ENCODE results near the gene CYP19A1.

Gene CYP19A1

DNA sequence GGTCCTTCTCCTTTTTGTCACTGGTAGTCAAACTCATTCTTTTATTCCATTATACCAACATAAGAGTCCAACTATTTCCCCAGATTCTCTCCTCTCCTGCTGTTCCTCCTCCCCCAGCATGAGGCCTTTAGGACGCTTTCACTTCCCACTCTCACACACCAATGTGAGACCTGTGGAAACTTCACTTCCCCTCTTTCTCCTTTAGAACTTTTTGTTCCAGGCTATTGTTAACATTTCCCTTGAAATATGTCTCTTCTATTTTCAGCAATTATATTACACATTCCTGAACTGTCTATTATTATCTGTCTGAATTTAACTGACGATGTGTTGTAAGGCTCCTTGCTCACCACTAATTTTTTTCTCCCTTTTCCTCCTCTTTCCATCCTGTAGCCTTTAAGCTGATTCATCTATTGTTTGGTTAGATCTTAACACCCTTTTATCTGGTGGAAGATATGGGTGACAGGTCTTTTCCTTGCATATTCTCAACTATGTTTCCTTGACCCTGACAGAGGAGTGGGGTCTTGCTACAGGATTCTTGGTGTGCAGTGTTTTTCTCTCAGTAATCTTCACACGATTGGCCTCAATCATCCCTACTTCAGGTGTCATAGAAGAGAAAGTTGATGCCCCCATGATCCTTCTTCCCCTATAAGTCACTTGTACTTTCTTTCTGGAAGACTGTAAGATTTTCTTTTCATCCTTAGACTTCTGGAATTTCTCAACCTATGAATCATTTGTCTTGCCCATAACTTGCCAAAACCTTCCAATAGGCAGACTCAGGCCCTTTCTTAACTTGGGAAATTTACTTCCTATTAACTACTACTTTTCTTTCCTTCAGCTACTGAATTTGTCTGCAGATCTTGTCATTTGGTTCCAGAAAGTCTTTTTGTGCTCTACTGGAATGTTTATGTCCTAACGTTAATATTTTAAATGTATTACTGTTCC lies 5.9 kb downstream of the CYP19A1 start:
- ATAC-seq (replicated peaks; ENCODE audit: extremely low read depth, poor library complexity, severe bottlenecking) (no peak), DNase-seq (ENCODE audit: low spot score in 2 of 2) (no peak)
- H3K4me1 Mint-ChIP-seq: no peaks in the 10 kb centered on the region
- H3K9me3 Mint-ChIP-seq: no peaks in the 10 kb centered on the region
- H3K27me3 Mint-ChIP-seq: no peaks in the 10 kb centered on the region
- no peaks in the 10 kb centered on the region for H3K36me3 Mint-ChIP-seq (ENCODE audit: insufficient read depth)
- H3K27ac Mint-ChIP-seq (ENCODE audit: low read depth): no peak overlapping the region
- H3K4me3 Mint-ChIP-seq: no peak overlapping the region

DNA sequence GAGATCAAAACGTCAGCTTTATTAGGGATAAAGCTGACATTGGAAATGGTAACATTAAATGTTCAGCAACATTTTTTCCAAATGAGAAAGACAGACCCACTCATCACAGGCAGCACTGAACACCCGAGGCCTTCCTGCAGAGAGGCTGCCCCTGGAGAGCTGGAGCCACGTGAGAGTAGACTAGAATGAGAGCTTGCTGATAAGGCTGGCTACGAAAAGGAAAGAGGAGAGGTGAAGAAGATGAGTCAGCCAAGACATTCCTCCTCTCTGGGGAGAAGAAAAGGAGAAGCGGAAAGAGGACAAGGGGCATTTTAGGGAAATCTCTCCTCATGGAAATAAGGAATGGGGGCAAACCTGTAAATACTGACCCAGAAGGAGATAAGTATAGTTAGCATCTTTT lies 7.3 kb downstream of the CYP19A1 start:
- H3K36me3 Mint-ChIP-seq (ENCODE audit: insufficient read depth): no peaks in the 10 kb centered on the region

DNA sequence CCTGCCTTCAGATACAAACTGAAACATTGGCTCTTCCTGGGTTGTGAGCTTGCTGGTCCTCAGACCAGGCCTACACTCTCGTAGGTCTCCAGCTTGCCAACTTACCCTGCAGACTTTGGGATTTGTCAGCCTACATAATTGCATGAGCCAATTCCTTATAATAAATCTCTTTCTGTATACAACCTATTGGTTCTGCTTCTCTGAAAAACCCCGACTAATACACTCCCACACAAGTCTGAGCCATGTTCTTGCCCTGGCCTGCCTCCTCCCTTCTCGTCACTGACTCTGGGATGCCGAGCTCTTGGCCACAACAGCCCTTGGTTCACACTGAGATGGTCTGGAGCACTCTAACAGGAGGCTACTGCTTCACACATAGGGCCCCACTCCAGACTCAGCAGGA lies 9.5 kb downstream of the CYP19A1 start:
- no peaks in the 10 kb centered on the region for H3K36me3 Mint-ChIP-seq (ENCODE audit: insufficient read depth)
- no peak overlapping the region for H3K4me3 Mint-ChIP-seq
- DNase-seq (ENCODE audit: low spot score in 2 of 2): no peak
- no peaks in the 10 kb centered on the region for H3K27me3 Mint-ChIP-seq
- no peak overlapping the region for H3K27ac Mint-ChIP-seq (ENCODE audit: low read depth)
- ATAC-seq (replicated peaks; ENCODE audit: extremely low read depth, poor library complexity, severe bottlenecking): no peak
- no peaks in the 10 kb centered on the region for H3K4me1 Mint-ChIP-seq
- no peaks in the 10 kb centered on the region for H3K9me3 Mint-ChIP-seq

More for the DNA sequence above, 7.3 kb downstream of the CYP19A1 start:
- H3K9me3 Mint-ChIP-seq: no peaks in the 10 kb centered on the region
- H3K27me3 Mint-ChIP-seq: no peaks in the 10 kb centered on the region
- H3K4me3 Mint-ChIP-seq: no peak overlapping the region
- no peak overlapping the region for H3K27ac Mint-ChIP-seq (ENCODE audit: low read depth)
- H3K4me1 Mint-ChIP-seq: no peaks in the 10 kb centered on the region
- no peak for ATAC-seq (replicated peaks; ENCODE audit: extremely low read depth, poor library complexity, severe bottlenecking)
- no peak for DNase-seq (ENCODE audit: low spot score in 2 of 2)

DNA sequence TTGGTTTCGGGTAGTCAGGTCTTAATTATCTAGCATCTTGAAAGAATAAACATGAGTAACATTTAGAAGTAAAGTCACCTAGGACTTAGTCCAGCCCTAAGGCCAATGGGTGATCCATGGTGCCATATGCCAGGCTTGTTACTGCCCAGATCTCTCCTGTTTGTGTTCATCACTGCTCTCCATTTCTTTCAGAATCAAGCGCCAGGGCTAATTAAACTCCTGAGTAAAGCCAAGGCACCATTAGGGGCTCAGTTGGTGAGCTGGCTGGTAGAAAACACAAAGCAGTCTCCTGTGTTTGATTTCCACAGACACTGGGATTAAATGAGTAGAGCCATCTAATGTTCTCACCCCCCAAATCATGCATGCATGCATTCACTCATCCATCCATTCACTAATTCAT lies 11.3 kb downstream of the CYP19A1 start:
- Mint-ChIP-seq H3K27ac (ENCODE audit: low read depth) (no peak overlapping the region), H3K4me3 (no peak overlapping the region), H3K9me3 (no peaks in the 10 kb centered on the region), H3K4me1 (no peaks in the 10 kb centered on the region), H3K36me3 (ENCODE audit: insufficient read depth) (no peaks in the 10 kb centered on the region), H3K27me3 (no peaks in the 10 kb centered on the region)
- no peak for ATAC-seq (replicated peaks; ENCODE audit: extremely low read depth, poor library complexity, severe bottlenecking)
- DNase-seq (ENCODE audit: low spot score in 2 of 2): no peak

DNA sequence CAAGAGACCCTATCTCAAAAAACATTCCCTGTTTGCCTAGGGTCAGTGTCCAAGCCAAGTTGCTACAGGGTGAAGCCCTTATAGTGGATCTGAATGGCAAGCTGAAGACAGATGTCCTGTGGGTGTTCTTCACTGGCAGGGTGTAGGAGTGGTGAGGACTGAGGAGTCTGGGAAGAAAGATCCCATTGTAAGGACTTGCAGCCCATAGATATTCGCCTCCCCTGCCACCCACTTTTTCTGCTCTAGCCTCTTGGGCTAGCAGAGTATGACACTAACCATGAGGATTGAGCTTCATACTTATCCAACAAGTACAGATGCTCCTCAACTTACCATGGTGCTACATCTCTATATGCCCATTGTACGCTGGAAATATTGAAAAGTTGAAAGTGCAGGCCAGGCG lies 13.2 kb downstream of the CYP19A1 start:
- no peak for ATAC-seq (replicated peaks; ENCODE audit: extremely low read depth, poor library complexity, severe bottlenecking)
- Mint-ChIP-seq H3K27me3 (no peaks in the 10 kb centered on the region), H3K9me3 (no peaks in the 10 kb centered on the region), H3K36me3 (ENCODE audit: insufficient read depth) (no peaks in the 10 kb centered on the region), H3K4me1 (no peaks in the 10 kb centered on the region), H3K27ac (ENCODE audit: low read depth) (no peak overlapping the region), H3K4me3 (no peak overlapping the region)
- DNase-seq (ENCODE audit: low spot score in 2 of 2): no peak

DNA sequence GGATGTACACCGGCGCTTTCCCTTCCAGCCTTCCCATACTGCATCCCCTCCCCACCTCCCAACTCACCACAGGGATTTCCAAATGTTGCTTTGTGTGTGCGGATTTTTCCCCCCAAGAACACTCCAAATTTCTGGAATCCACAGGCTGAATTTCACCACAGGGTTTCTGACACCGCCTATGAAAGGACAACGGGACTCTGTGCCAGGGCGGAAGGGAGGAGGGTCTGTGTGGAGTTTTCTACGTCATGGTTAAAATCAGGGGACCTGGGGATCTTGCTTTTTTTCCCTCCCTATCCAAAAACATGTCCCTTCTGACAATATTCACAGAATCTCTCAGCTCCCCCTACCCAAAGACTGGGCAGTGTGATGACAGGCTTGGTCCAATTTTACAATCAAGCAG lies 14.6 kb downstream of the CYP19A1 start:
- Mint-ChIP-seq H3K4me1 (no peaks in the 10 kb centered on the region), H3K27ac (ENCODE audit: low read depth) (no peak overlapping the region), H3K9me3 (no peaks in the 10 kb centered on the region), H3K36me3 (ENCODE audit: insufficient read depth) (no peaks in the 10 kb centered on the region), H3K27me3 (peaks cover 8% of the 10 kb centered on the region), H3K4me3 (no peak overlapping the region)
- ATAC-seq (replicated peaks; ENCODE audit: extremely low read depth, poor library complexity, severe bottlenecking) (no peak), DNase-seq (ENCODE audit: low spot score in 2 of 2) (no peak)

DNA sequence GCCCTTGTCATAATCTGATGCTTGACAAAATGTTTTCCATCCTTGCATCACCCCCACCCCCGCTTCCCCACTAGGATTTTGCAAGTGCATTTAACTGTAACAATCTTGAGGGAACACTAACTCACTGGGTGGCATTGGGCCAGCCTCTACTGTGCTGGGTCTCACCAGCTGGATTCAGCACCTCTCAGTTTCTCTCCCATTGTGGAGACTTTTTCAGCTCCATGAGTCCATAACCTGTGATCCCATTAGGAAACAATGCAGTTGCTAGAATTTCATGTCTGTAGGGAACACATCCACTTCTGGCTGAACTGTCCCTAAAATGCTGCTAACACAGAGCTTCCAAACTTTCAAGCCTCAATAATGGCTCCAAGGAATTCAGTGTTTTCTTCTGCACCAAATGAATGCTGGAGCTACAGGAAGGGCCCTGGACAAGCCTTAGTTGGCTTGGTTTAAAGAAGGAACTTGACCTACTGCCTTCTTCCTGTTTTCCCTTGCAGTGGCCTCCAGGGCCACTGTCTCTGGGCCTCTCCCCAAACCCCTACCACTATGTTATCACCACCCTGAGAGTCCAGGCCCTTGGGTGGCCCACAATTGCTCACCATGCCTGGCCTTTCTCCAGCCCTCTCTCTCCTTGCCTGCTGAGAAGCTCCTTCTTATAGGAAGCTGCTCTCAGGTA lies 15.6 kb downstream of the CYP19A1 start:
- no peaks in the 10 kb centered on the region for H3K36me3 Mint-ChIP-seq (ENCODE audit: insufficient read depth)
- H3K4me1 Mint-ChIP-seq: no peaks in the 10 kb centered on the region
- H3K9me3 Mint-ChIP-seq: no peaks in the 10 kb centered on the region
- peaks cover 8% of the 10 kb centered on the region for H3K27me3 Mint-ChIP-seq
- H3K4me3 Mint-ChIP-seq: no peak overlapping the region
- ATAC-seq (replicated peaks; ENCODE audit: extremely low read depth, poor library complexity, severe bottlenecking) (no peak), DNase-seq (ENCODE audit: low spot score in 2 of 2) (no peak)
- H3K27ac Mint-ChIP-seq (ENCODE audit: low read depth): no peak overlapping the region

DNA sequence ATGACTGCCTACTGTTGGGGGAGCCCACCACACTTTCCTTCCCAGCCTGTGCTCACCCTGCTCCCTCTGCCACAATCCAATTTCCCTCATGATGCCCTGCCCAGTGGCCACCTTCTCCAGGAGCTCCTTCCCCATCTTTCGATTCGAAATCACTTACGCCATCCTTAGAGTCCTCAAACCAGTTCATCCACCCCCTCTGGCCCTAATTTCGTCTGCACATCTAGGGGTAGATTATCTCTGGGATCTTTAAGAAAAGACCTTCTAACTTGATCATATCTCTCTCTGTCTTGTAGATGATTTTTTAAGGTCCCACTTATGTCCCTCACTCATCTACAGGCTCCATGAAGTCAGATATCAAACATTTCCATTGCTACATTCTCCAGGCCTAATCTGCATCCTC lies 17.1 kb downstream of the CYP19A1 start:
- no peaks in the 10 kb centered on the region for H3K4me1 Mint-ChIP-seq
- no peaks in the 10 kb centered on the region for H3K36me3 Mint-ChIP-seq (ENCODE audit: insufficient read depth)
- DNase-seq (ENCODE audit: low spot score in 2 of 2): no peak
- H3K4me3 Mint-ChIP-seq: no peak overlapping the region
- peaks cover 8% of the 10 kb centered on the region for H3K27me3 Mint-ChIP-seq
- H3K27ac Mint-ChIP-seq (ENCODE audit: low read depth): no peak overlapping the region
- ATAC-seq (replicated peaks; ENCODE audit: extremely low read depth, poor library complexity, severe bottlenecking): no peak
- no peaks in the 10 kb centered on the region for H3K9me3 Mint-ChIP-seq

DNA sequence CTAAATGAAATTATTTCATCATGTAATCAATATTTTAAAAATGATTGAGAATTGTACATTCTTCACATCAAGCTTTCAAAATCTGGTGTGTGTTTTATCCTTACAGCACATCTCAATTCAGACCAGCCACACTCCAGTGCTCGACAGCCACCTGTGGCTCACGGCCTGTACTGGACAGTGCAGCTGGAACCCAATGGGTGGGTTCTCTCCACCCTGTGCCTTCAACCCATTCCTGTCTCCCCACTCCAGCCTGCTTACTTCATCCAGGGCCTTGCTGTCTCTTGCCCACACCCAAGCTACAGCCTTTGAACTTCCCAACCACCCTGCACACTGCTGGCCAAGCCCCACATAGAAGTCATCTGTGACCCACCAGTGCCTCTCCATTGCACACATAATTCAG lies 17.6 kb downstream of the CYP19A1 start:
- Mint-ChIP-seq H3K4me1 (no peaks in the 10 kb centered on the region), H3K27me3 (peaks cover 8% of the 10 kb centered on the region), H3K27ac (ENCODE audit: low read depth) (no peak overlapping the region)

DNA sequence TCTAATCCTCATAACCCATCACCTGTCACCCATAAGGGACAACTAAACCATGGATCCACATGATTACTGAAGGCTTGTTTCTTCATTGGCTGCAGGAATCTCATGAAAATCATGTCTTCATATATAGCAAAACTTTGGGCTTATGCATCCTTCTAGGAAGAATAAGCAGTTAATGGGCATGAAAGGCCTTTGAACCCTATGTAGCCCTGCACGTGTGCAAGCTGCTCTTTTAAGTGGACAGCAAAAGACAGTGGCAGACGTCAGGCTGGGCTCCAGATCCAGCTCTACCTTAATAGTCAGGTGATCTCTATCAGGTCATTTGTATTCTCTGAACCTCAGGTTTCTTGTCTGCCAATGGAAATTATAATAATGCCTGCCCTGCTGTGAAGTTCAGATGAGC lies 18.9 kb downstream of the CYP19A1 start:
- no peaks in the 10 kb centered on the region for H3K9me3 Mint-ChIP-seq
- no peaks in the 10 kb centered on the region for H3K4me1 Mint-ChIP-seq
- ATAC-seq (replicated peaks; ENCODE audit: extremely low read depth, poor library complexity, severe bottlenecking): no peak
- no peaks in the 10 kb centered on the region for H3K36me3 Mint-ChIP-seq (ENCODE audit: insufficient read depth)
- H3K27me3 Mint-ChIP-seq: peaks cover 8% of the 10 kb centered on the region
- DNase-seq (ENCODE audit: low spot score in 2 of 2): no peak
- no peak overlapping the region for H3K4me3 Mint-ChIP-seq
- H3K27ac Mint-ChIP-seq (ENCODE audit: low read depth): no peak overlapping the region

More for the DNA sequence above, 17.6 kb downstream of the CYP19A1 start:
- H3K36me3 Mint-ChIP-seq (ENCODE audit: insufficient read depth): no peaks in the 10 kb centered on the region
- no peak overlapping the region for H3K4me3 Mint-ChIP-seq
- ATAC-seq (replicated peaks; ENCODE audit: extremely low read depth, poor library complexity, severe bottlenecking): no peak
- H3K9me3 Mint-ChIP-seq: no peaks in the 10 kb centered on the region
- DNase-seq (ENCODE audit: low spot score in 2 of 2): no peak

DNA sequence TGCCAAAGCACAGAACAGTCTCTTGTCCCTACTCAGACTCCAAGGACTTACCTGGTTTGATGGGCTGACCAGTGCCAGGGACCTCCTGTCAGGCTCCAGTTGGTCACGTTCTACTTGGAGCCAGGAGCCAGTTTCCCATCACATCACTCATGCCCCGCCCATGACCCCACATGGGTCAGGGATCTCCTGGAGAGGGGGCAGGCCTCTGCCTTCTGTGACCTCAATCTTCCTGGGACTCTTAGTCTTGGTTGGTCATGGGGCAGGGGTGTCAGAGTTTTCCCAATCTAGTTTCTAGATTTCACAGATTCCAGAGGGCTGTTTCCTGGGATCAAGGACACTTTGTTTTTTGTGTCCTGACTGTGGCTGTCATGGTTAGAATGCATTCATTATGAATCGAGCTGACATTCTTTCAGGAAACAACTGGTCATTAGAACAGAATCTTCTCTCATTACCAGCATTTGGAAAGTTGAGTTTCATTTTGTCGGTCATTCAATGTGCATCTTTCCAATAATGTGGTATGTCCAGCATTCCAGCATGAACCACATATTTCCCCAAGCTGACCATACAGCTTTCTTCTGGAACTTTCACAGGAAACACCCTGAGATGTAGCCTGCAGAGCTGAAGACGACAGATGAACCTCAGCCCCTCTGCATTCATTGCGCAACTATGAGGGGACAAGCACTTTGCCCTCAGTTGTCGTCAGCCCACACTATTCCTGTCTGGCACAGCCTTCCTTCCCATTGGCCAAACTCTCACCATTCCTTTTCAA lies 19.8 kb downstream of the CYP19A1 start:
- H3K4me1 Mint-ChIP-seq: no peaks in the 10 kb centered on the region
- no peak overlapping the region for H3K27ac Mint-ChIP-seq (ENCODE audit: low read depth)
- H3K4me3 Mint-ChIP-seq: no peak overlapping the region
- no peaks in the 10 kb centered on the region for H3K9me3 Mint-ChIP-seq
- DNase-seq (ENCODE audit: low spot score in 2 of 2) (no peak), ATAC-seq (replicated peaks; ENCODE audit: extremely low read depth, poor library complexity, severe bottlenecking) (no peak)
- no peaks in the 10 kb centered on the region for H3K36me3 Mint-ChIP-seq (ENCODE audit: insufficient read depth)
- peaks cover 8% of the 10 kb centered on the region for H3K27me3 Mint-ChIP-seq

DNA sequence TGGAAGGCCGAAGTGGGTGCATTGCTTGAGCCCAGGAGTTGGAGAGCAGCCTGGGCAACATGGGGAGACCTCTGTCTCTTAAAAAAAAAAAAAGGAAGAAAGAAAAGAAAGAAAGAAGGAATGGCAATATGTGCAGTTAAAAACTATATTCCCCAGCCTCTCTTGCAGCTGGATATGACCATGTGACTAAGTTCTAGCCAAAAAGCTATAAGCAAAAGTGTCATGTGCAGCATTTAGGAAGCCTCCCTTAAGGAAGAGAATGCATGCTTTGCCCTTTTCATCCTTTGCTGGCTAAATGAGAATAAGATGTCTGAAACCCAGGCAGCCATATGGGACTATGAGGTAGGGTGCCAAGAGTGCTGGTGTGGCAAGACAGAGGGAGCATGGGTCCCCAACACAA lies 21.8 kb downstream of the CYP19A1 start:
- Mint-ChIP-seq H3K4me1 (no peaks in the 10 kb centered on the region), H3K9me3 (no peaks in the 10 kb centered on the region), H3K36me3 (ENCODE audit: insufficient read depth) (no peaks in the 10 kb centered on the region), H3K4me3 (no peak overlapping the region), H3K27ac (ENCODE audit: low read depth) (no peak overlapping the region), H3K27me3 (peaks cover 16% of the 10 kb centered on the region)
- DNase-seq (ENCODE audit: low spot score in 2 of 2) (no peak), ATAC-seq (replicated peaks; ENCODE audit: extremely low read depth, poor library complexity, severe bottlenecking) (no peak)

Measured in central memory CD8-positive, alpha-beta T cell (primary cell).